ENCODE measurements around the gene LIX1L. TPM values are rescaled to one million over a fixed set of nuclear protein-coding genes. Genes with fewer than 3 reads are reported as not detected.

The LIX1L gene
- polyA plus RNA-seq (9.2 to 26.4 TPM (median 20.0 TPM) in 3 replicates), polyA minus RNA-seq (10.7 to 17.8 TPM (median 16.1 TPM) in 3 replicates)
- polyA plus RNA-seq (2011; ENCODE audit: low read depth): 0.77 TPM
- polyA plus RNA-seq (2011; cell fraction: cytosol; rRNA removed): 16.8 and 21.1 TPM in 2 replicates
- polyA plus RNA-seq (2011; cell fraction: nucleus; rRNA removed): 12.9 and 13.4 TPM in 2 replicates
- polyA plus RNA-seq (2012; ENCODE audit: low replicate concordance): 2.4 and 9.0 TPM in 2 replicates
- polyA minus RNA-seq (2011; cell fraction: cytosol; rRNA and poly(A)+ RNA removed): 18.8 TPM
- polyA minus RNA-seq (2011; cell fraction: nucleus; rRNA and poly(A)+ RNA removed): 5.2 and 8.9 TPM in 2 replicates

GRCh38 chr1:145957443-145958319, at the start of gene LIX1L:
TSS of gene LIX1L (minus strand) at chr1:145958017. CDS start at chr1:145957927, 90 bp downstream.
- peak within 1 kb of the TSS; percentile 88 for H2AFZ ChIP-seq (ENCODE audit: control insufficient read depth, low read length)
- H3K27ac ChIP-seq (ENCODE audit: control insufficient read depth, insufficient read depth, low read length): peak within 1 kb of the TSS; percentile 45
- no peak for TF ChIP-seq EZH2 (IDR thresholded peaks at IDR 0.05; ENCODE audit: low read length)
- TF ChIP-seq, protein P1, sequence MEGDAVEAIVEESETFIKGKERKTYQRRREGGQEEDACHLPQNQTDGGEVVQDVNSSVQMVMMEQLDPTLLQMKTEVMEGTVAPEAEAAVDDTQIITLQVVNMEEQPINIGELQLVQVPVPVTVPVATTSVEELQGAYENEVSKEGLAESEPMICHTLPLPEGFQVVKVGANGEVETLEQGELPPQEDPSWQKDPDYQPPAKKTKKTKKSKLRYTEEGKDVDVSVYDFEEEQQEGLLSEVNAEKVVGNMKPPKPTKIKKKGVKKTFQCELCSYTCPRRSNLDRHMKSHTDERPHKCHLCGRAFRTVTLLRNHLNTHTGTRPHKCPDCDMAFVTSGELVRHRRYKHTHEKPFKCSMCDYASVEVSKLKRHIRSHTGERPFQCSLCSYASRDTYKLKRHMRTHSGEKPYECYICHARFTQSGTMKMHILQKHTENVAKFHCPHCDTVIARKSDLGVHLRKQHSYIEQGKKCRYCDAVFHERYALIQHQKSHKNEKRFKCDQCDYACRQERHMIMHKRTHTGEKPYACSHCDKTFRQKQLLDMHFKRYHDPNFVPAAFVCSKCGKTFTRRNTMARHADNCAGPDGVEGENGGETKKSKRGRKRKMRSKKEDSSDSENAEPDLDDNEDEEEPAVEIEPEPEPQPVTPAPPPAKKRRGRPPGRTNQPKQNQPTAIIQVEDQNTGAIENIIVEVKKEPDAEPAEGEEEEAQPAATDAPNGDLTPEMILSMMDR (optimal IDR thresholded peaks at IDR 0.05 in 1 of 3, IDR thresholded peaks at IDR 0.05 in 1 of 3, conservative IDR thresholded peaks at IDR 0.05 in 1 of 3; ENCODE audit: extremely low read depth in 1 of 3, insufficient read depth in 2 of 3, low read length in 3 of 3): no peak
- H3K4me3 ChIP-seq (ENCODE audit: control insufficient read depth in 2 of 3, extremely low read depth in 1 of 3, insufficient read depth in 2 of 3, low read depth in 1 of 3, low read length in 3 of 3): peak within 1 kb of the TSS; percentile 66 to 82 (median 74)
- H3K4me1 ChIP-seq (ENCODE audit: control insufficient read depth, extremely low read depth, insufficient read depth, low read length): peaks cover 39% of the 10 kb centered on the region
- no peaks in the 10 kb centered on the region for H4K20me1 ChIP-seq (ENCODE audit: control insufficient read depth, extremely low read depth, insufficient read depth, low read length)
- H3K79me2 ChIP-seq (ENCODE audit: control insufficient read depth, insufficient read depth, low read length): peaks cover 12% of the 10 kb centered on the region
- FAIRE-seq (peak; percentile 17), DNase-seq (ENCODE audit: low read depth, low spot score) (peak; percentile 72)
- H3K9me1 ChIP-seq (ENCODE audit: control insufficient read depth, extremely low read depth, insufficient read depth, low read length): no peaks in the 10 kb centered on the region
- no peaks in the 10 kb centered on the region for H3K9me3 ChIP-seq (ENCODE audit: control insufficient read depth, low read depth, low read length)
- peaks cover 2% of the 10 kb centered on the region for H3K27me3 ChIP-seq (ENCODE audit: control insufficient read depth, extremely low read depth, insufficient read depth, low read length)
- dilution Hi-C loops (cut with MboI; ENCODE audit: extremely low pct_ligation_motif_present, low sequenced_read_pairs): no loop called here
- peak within 1 kb of the TSS; percentile 98 for H3K4me2 ChIP-seq (ENCODE audit: control insufficient read depth, extremely low read depth, insufficient read depth, low read depth, low read length)
- no peaks in the 10 kb centered on the region for H3K36me3 ChIP-seq (ENCODE audit: control insufficient read depth in 2 of 2, extremely low read depth in 1 of 2, insufficient read depth in 2 of 2, low read length in 2 of 2)
- H3K9ac ChIP-seq (ENCODE audit: control insufficient read depth, extremely low read depth, insufficient read depth, low read length): peak within 1 kb of the TSS; percentile 80

GRCh38 chr1:146001709-146002108, 43.9 kb upstream of the LIX1L start:
- H3K9ac ChIP-seq (ENCODE audit: control insufficient read depth, extremely low read depth, insufficient read depth, low read length): no peak overlapping the region
- FAIRE-seq (no peak), DNase-seq (ENCODE audit: low read depth, low spot score) (no peak)
- dilution Hi-C loops (cut with MboI; ENCODE audit: extremely low pct_ligation_motif_present, low sequenced_read_pairs): no loop called here
- TF ChIP-seq, protein P1 (optimal IDR thresholded peaks at IDR 0.05 in 1 of 3, IDR thresholded peaks at IDR 0.05 in 1 of 3, conservative IDR thresholded peaks at IDR 0.05 in 1 of 3; ENCODE audit: extremely low read depth in 1 of 3, insufficient read depth in 2 of 3, low read length in 3 of 3): no peak
- TF ChIP-seq EZH2 (IDR thresholded peaks at IDR 0.05; ENCODE audit: low read length): no peak
- H3K79me2 ChIP-seq (ENCODE audit: control insufficient read depth, insufficient read depth, low read length): no peaks in the 10 kb centered on the region
- H3K27me3 ChIP-seq (ENCODE audit: control insufficient read depth, extremely low read depth, insufficient read depth, low read length): no peaks in the 10 kb centered on the region
- peak overlapping the region; percentile 40 for H3K27ac ChIP-seq (ENCODE audit: control insufficient read depth, insufficient read depth, low read length)
- no peaks in the 10 kb centered on the region for H3K36me3 ChIP-seq (ENCODE audit: control insufficient read depth in 2 of 2, extremely low read depth in 1 of 2, insufficient read depth in 2 of 2, low read length in 2 of 2)
- H3K9me1 ChIP-seq (ENCODE audit: control insufficient read depth, extremely low read depth, insufficient read depth, low read length): no peaks in the 10 kb centered on the region
- H3K4me3 ChIP-seq (ENCODE audit: control insufficient read depth in 2 of 3, extremely low read depth in 1 of 3, insufficient read depth in 2 of 3, low read depth in 1 of 3, low read length in 3 of 3): no peak overlapping the region
- H3K4me1 ChIP-seq (ENCODE audit: control insufficient read depth, extremely low read depth, insufficient read depth, low read length): peaks cover 36% of the 10 kb centered on the region
- H3K9me3 ChIP-seq (ENCODE audit: control insufficient read depth, low read depth, low read length): no peaks in the 10 kb centered on the region
- H4K20me1 ChIP-seq (ENCODE audit: control insufficient read depth, extremely low read depth, insufficient read depth, low read length): no peaks in the 10 kb centered on the region
- peak overlapping the region; percentile 68 for H2AFZ ChIP-seq (ENCODE audit: control insufficient read depth, low read length)
- H3K4me2 ChIP-seq (ENCODE audit: control insufficient read depth, extremely low read depth, insufficient read depth, low read depth, low read length): no peak overlapping the region
